GM12891 (cell line): Measurements from ENCODE around the gene MTFMT.

Experiments used
- POLR2A ChIP-seq: IDR thresholded peaks from 2 replicates; pipeline ENCODE4 v1.6.1; 2011; ENCODE audit warnings: low read depth, low read length, control low read depth
- POLR2AphosphoS5 ChIP-seq: IDR thresholded peaks from 2 replicates; pipeline ENCODE4 v1.6.1; 2011; ENCODE audit warnings: low read depth, low read length, control low read depth

GRCh38 chr15:65058394-65059368 is 29.2 kb upstream of the MTFMT start:
- TF ChIP-seq POLR2AphosphoS5: no peak
- TF ChIP-seq POLR2A: no peak
